Measurements from ENCODE around the gene CTNNA2.

GRCh38 chr2:79552653-79553052 is 39.8 kb downstream of the CTNNA2 start:
- TF ChIP-seq POLR2A (IDR thresholded peaks at IDR 0.05) (no peak), CTCF (IDR thresholded peaks at IDR 0.05) (no peak), POLR2AphosphoS5 (IDR thresholded peaks at IDR 0.05; ENCODE audit: insufficient read depth in 1 of 2, low read depth in 1 of 2) (no peak)

Data from vagina (tissue), 2 donors.